ENCODE data around the gene FOXA3.

GRCh38 chr19:45908956-45909355 is 44.8 kb downstream of the FOXA3 start:
- TF ChIP-seq ZNF10 (tag by site-specific recombination; IDR thresholded peaks at IDR 0.05) = no peak
- TF ChIP-seq, protein P1, sequence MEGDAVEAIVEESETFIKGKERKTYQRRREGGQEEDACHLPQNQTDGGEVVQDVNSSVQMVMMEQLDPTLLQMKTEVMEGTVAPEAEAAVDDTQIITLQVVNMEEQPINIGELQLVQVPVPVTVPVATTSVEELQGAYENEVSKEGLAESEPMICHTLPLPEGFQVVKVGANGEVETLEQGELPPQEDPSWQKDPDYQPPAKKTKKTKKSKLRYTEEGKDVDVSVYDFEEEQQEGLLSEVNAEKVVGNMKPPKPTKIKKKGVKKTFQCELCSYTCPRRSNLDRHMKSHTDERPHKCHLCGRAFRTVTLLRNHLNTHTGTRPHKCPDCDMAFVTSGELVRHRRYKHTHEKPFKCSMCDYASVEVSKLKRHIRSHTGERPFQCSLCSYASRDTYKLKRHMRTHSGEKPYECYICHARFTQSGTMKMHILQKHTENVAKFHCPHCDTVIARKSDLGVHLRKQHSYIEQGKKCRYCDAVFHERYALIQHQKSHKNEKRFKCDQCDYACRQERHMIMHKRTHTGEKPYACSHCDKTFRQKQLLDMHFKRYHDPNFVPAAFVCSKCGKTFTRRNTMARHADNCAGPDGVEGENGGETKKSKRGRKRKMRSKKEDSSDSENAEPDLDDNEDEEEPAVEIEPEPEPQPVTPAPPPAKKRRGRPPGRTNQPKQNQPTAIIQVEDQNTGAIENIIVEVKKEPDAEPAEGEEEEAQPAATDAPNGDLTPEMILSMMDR (tag by site-specific recombination; IDR thresholded peaks at IDR 0.05) = 0 out of 2 replicates have a peak, but pooled peaks have one; percentile 26

All from HEK293 (cell line).